Mammary epithelial cell (primary cell): ENCODE results near the gene RPS25.

Experiments used
- CTCF ChIP-seq, 2 donors: IDR thresholded peaks in 1 of 2; conservative IDR thresholded peaks in 1 of 2; 2 replicates each; pipeline ENCODE4 v1.5.1; 2011 to 2012; ENCODE audit warnings: inconsistent platforms in 2 of 2, low read length in 2 of 2, mild to moderate bottlenecking in 2 of 2, control low read depth in 1 of 2, low read depth in 1 of 2; ENCODE audit not compliant: insufficient read depth in 1 of 2; ENCODE audit errors: extremely low read depth in 1 of 2
- EZH2 ChIP-seq: IDR thresholded peaks from 2 replicates; pipeline ENCODE4 v1.6.1; 2012; ENCODE audit warnings: low read length, inconsistent platforms, borderline replicate concordance

GRCh38 chr11:119046489-119046888 is 28.3 kb upstream of the RPS25 start:
- TF ChIP-seq CTCF (conservative IDR thresholded peaks at IDR 0.05 in 1 of 2, IDR thresholded peaks at IDR 0.05 in 1 of 2; ENCODE audit: extremely low read depth in 1 of 2, insufficient read depth in 1 of 2, low read depth in 1 of 2, low read length in 2 of 2) (no peak), EZH2 (no peak)
